IMR-90 (cell line): ENCODE data around the gene PPP1R13L. TPM values are rescaled to one million over a fixed set of nuclear protein-coding genes. Genes with fewer than 3 reads are reported as not detected.

Experiments used
- CEBPB ChIP-seq: IDR thresholded peaks from 2 replicates; pipeline ENCODE4 v1.6.1; 2012; ENCODE audit warnings: low read depth, low read length, improper control_type of control experiment
- ELK1 ChIP-seq: fragments of 150-350 bp; IDR thresholded peaks from 2 replicates; pipeline ENCODE4 v1.6.1; 2016; ENCODE audit warnings: low read depth, mild to moderate bottlenecking, low read length, moderate library complexity, borderline replicate concordance
- NFE2L2 ChIP-seq: fragments of 150-350 bp; IDR thresholded peaks from 2 replicates; pipeline ENCODE4 v1.6.1; 2016; ENCODE audit warnings: low read depth, mild to moderate bottlenecking, low read length
- RAD21 ChIP-seq: IDR thresholded peaks from 2 replicates; pipeline ENCODE4 v1.6.1; 2012; ENCODE audit warnings: low read length, improper control_type of control experiment
- RCOR1 ChIP-seq: IDR thresholded peaks from 2 replicates; pipeline ENCODE4 v1.6.1; 2012; ENCODE audit warnings: mild to moderate bottlenecking, low read length, improper control_type of control experiment; ENCODE audit not compliant: insufficient replicate concordance
- SMC3 ChIP-seq: fragments of 150-350 bp; IDR thresholded peaks from 2 replicates; pipeline ENCODE4 v1.6.1; 2016; ENCODE audit warnings: low read depth, mild to moderate bottlenecking, antibody characterized with exemption, low read length, moderate library complexity
- polyA plus RNA-seq, 3 experiments: library from polyadenylated mRNA; depleted of rRNA; stranded (reverse); fragments of >200 nt; gene quantifications; 2 replicates each; pipeline ENCODE4 v1.2.3, GENCODE V29; 2012; ENCODE audit warnings: low replicate concordance in 1 of 3
- total RNA-seq: library from RNA; depleted of rRNA; stranded (reverse); fragments of >200 nt; gene quantifications from 2 replicates; pipeline ENCODE4 v1.2.3, GENCODE V29; 2012

Gene PPP1R13L
- total and polyA plus RNA-seq, 2 of the 4 experiments (the other 2 are of a cell fraction) = 3.0 to 13.3 TPM

DNA sequence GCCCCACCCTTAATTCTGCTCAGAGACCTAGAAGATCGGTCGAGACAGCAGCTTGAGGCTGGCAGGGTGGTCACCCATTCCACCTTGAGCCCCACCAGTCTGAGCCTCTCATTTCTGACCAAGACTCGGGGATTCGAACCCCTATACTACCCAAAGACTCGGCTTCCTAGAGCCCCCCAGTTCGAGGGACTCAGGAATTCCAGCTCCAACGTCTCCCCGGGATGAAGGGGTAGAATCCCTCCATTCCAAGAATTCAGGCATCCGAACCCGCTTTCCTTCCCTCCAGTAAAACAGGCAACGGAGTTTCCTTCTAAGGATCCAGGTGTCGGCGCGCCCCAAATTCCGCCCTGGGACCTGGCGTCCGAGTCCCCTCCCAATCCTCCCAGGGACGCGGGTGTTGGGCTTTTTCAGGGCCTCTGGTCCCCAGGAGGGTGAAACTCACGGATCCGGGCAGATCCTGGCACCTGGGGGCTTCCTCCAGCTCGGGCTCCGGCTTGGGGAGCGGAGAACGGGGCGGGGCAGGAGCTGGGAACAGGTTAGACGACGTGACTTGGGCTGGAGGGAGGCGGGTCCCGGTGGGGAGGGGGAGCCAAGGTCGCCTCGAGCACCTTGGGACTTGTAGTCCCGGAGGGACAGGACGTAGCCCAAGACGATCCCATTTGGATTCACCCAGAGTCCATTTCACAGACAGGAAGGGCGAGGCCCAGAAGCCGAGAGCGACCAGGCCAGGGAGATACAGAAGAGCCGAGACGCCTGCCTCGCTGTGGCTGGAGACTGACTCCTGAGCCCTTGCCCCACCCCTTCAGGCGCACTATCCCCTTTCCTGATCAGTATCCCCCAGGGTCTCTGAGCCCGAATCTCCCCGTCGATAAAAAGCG lies at the start of gene PPP1R13L (continued):
- TF ChIP-seq CEBPB (no peak), SMC3 (no peak), RCOR1 (no peak), ELK1 (no peak), RAD21 (no peak), NFE2L2 (no peak)
